Measurements from ENCODE around the gene NXF3.
"Not testable (repeated sequence)": the region's sequence is repeated elsewhere in the genome, so short reads cannot be mapped to it uniquely, and the experiment has no call there.

Gene NXF3

DNA sequence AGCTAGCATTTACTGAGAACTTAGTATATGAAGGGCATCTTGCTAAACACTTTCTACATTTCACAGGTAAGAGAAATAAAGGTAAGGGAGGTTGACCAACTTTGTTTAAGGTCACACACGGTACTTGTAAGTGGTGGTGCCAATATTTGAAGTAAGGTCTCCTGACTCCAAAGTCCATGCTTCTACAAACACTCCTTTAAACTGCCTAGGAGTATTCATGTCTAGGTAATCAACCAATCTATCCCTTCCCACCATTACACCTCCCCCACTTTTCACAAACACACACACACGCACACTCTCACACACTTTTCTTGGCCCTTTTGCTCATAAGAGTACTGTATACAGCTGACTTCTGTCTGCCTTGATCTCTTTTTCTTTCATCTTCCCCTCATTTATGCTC, 36.0 kb downstream of the NXF3 start:
- Histone ChIP-seq H3K79me1 (ENCODE audit: low read depth, low read length) (no peaks in the 10 kb centered on the region), H2BK12ac (ENCODE audit: low read length) (no peak overlapping the region), H3K14ac (ENCODE audit: low read length) (no peak overlapping the region), H3K27me3 (ENCODE audit: control insufficient read depth in 3 of 3, insufficient read depth in 3 of 3, low read depth in 1 of 3, low read length in 3 of 3) (peaks cover 0 to 3% (median 0%) of the 10 kb centered on the region in 3 experiments), H3K4me3 (ENCODE audit: low read length in 2 of 2) (no peak overlapping the region), H4K91ac (ENCODE audit: low read depth, low read length, poor library complexity) (no peak overlapping the region), H2BK15ac (ENCODE audit: low read length) (no peak overlapping the region), H3K23ac (ENCODE audit: low read depth, low read length, poor library complexity) (no peak overlapping the region), H2BK120ac (ENCODE audit: low read depth, low read length) (no peak overlapping the region), H3K27ac (replicated peaks; ENCODE audit: low read length) (no peak overlapping the region), H3K4me1 (ENCODE audit: control insufficient read depth in 2 of 2, insufficient read depth in 1 of 2, low read depth in 1 of 2, low read length in 2 of 2) (no peaks in the 10 kb centered on the region), H3K9me3 (replicated peaks in 1 of 2; ENCODE audit: control insufficient read depth in 2 of 2, insufficient read depth in 1 of 2, low read depth in 1 of 2, low read length in 2 of 2) (no peaks in the 10 kb centered on the region), H4K8ac (ENCODE audit: low read depth, low read length) (no peak overlapping the region), H2AFZ (ENCODE audit: low read length) (no peak overlapping the region), H2AK5ac (ENCODE audit: low read depth, low read length) (no peak overlapping the region), H3K18ac (ENCODE audit: low read length) (no peak overlapping the region), H2BK5ac (ENCODE audit: low read length) (no peak overlapping the region), H3K4ac (ENCODE audit: low read length) (no peak overlapping the region), H3K9ac (ENCODE audit: low read depth, low read length, poor library complexity) (no peak overlapping the region), H3K36me3 (replicated peaks in 1 of 2; ENCODE audit: control insufficient read depth in 2 of 2, insufficient read depth in 2 of 2, low read length in 2 of 2) (no peaks in the 10 kb centered on the region), H3K4me2 (ENCODE audit: insufficient read depth, low read length, poor library complexity, severe bottlenecking) (no peak overlapping the region)
- WGBS, 2 donors (ENCODE audit: extremely low coverage in 2 of 2, insufficient read length in 2 of 2, insufficient replicate concordance in 1 of 2), result 100% methylated on average over 1 of the region's 2 CpGs; no CpG with 5 or more reads in 1 of the 2 donors
- DNase-seq (ENCODE audit: low spot score), result no peak

DNA sequence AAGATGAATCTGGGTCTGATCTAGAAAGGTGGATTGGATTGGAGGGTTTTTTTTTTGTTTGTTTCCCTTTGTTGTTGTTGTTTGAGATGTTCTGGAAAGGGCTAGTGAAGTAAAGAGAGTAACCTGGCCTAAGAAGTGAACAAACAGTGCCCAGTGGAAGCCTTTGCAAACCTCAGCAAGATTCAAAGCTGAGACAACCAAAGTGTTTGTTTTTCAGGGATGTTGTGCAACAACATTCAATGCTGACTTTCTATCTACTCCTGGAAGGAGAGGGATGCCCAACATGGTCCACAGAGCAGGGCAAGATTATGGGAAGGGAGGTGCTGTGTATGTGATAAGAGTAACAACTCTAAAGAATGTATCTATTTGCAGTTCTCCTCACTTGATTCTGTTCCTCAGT, 40.3 kb downstream of the NXF3 start:
- no peak overlapping the region for H3K14ac ChIP-seq (ENCODE audit: low read length)
- H3K4me1 ChIP-seq (ENCODE audit: control insufficient read depth in 2 of 2, insufficient read depth in 1 of 2, low read depth in 1 of 2, low read length in 2 of 2), result no peaks in the 10 kb centered on the region
- H3K27me3 ChIP-seq (ENCODE audit: control insufficient read depth in 3 of 3, insufficient read depth in 3 of 3, low read depth in 1 of 3, low read length in 3 of 3), result peaks cover 0 to 8% (median 0%) of the 10 kb centered on the region in 3 experiments
- H3K4me3 ChIP-seq (ENCODE audit: low read length in 2 of 2), result no peak overlapping the region
- H3K9ac ChIP-seq (ENCODE audit: low read depth, low read length, poor library complexity), result no peak overlapping the region
- H2BK12ac ChIP-seq (ENCODE audit: low read length), result no peak overlapping the region
- H3K36me3 ChIP-seq (replicated peaks in 1 of 2; ENCODE audit: control insufficient read depth in 2 of 2, insufficient read depth in 2 of 2, low read length in 2 of 2), result no peaks in the 10 kb centered on the region
- H3K9me3 ChIP-seq (replicated peaks in 1 of 2; ENCODE audit: control insufficient read depth in 2 of 2, insufficient read depth in 1 of 2, low read depth in 1 of 2, low read length in 2 of 2), result no peaks in the 10 kb centered on the region
- no peak overlapping the region for H2BK15ac ChIP-seq (ENCODE audit: low read length)
- no peak overlapping the region for H3K4ac ChIP-seq (ENCODE audit: low read length)
- H3K79me1 ChIP-seq (ENCODE audit: low read depth, low read length), result no peaks in the 10 kb centered on the region
- no peak overlapping the region for H2AFZ ChIP-seq (ENCODE audit: low read length)
- no peak overlapping the region for H2BK5ac ChIP-seq (ENCODE audit: low read length)
- H4K8ac ChIP-seq (ENCODE audit: low read depth, low read length), result no peak overlapping the region
- H4K91ac ChIP-seq (ENCODE audit: low read depth, low read length, poor library complexity), result no peak overlapping the region
- H2AK5ac ChIP-seq (ENCODE audit: low read depth, low read length), result no peak overlapping the region
- no peak overlapping the region for H2BK120ac ChIP-seq (ENCODE audit: low read depth, low read length)
- no peak for DNase-seq (ENCODE audit: low spot score)
- H3K4me2 ChIP-seq (ENCODE audit: insufficient read depth, low read length, poor library complexity, severe bottlenecking), result no peak overlapping the region
- no peak overlapping the region for H3K23ac ChIP-seq (ENCODE audit: low read depth, low read length, poor library complexity)
- no peak overlapping the region for H3K18ac ChIP-seq (ENCODE audit: low read length)
- H3K27ac ChIP-seq (replicated peaks; ENCODE audit: low read length), result no peak overlapping the region

DNA sequence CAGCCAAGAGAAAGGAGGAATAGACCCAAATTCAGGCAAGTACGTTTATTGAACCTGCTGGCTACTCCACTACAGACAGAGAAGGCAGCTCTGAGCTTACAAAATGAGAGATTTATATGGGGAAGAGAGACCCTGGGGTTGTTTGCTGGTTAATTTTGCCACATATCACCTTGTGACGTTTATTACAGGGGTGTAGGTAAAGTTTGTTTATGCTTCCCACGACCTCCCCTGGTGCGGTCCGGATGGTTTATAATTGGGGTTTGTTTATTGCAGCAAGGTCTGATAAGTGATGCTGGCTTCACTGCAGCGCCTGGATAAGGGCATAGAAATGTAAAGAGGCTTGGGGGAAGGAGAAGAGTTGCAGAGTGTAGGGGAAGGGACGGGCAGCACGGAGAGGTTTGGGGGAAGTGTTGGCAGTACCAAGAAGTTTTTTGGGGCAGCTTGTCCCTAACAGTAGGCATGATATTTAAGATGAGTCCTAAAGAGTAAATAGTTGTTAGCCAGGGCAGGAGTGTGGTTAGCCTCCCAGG, 41.6 kb downstream of the NXF3 start:
- no peak overlapping the region for H2AFZ ChIP-seq (ENCODE audit: low read length)
- H3K4me1 ChIP-seq (ENCODE audit: control insufficient read depth in 2 of 2, insufficient read depth in 1 of 2, low read depth in 1 of 2, low read length in 2 of 2), result no peaks in the 10 kb centered on the region
- WGBS, 2 donors (ENCODE audit: extremely low coverage in 2 of 2, insufficient read length in 2 of 2, insufficient replicate concordance in 1 of 2), result no CpG with 5 or more reads among the region's 8 CpGs
- no peaks in the 10 kb centered on the region for H3K9me3 ChIP-seq (replicated peaks in 1 of 2; ENCODE audit: control insufficient read depth in 2 of 2, insufficient read depth in 1 of 2, low read depth in 1 of 2, low read length in 2 of 2)
- no peak overlapping the region for H3K4ac ChIP-seq (ENCODE audit: low read length)
- no peak overlapping the region for H2BK15ac ChIP-seq (ENCODE audit: low read length)
- no peak overlapping the region for H3K14ac ChIP-seq (ENCODE audit: low read length)
- H4K8ac ChIP-seq (ENCODE audit: low read depth, low read length), result no peak overlapping the region
- no peak overlapping the region for H3K9ac ChIP-seq (ENCODE audit: low read depth, low read length, poor library complexity)
- H3K4me2 ChIP-seq (ENCODE audit: insufficient read depth, low read length, poor library complexity, severe bottlenecking), result no peak overlapping the region
- no peak overlapping the region for H2AK5ac ChIP-seq (ENCODE audit: low read depth, low read length)
- no peak for DNase-seq (ENCODE audit: low spot score)
- no peaks in the 10 kb centered on the region for H3K36me3 ChIP-seq (replicated peaks in 1 of 2; ENCODE audit: control insufficient read depth in 2 of 2, insufficient read depth in 2 of 2, low read length in 2 of 2)
- no peak overlapping the region for H2BK12ac ChIP-seq (ENCODE audit: low read length)
- H3K18ac ChIP-seq (ENCODE audit: low read length), result no peak overlapping the region
- no peak overlapping the region for H3K4me3 ChIP-seq (ENCODE audit: low read length in 2 of 2)
- no peak overlapping the region for H3K23ac ChIP-seq (ENCODE audit: low read depth, low read length, poor library complexity)
- no peak overlapping the region for H4K91ac ChIP-seq (ENCODE audit: low read depth, low read length, poor library complexity)
- H3K27ac ChIP-seq (replicated peaks; ENCODE audit: low read length), result no peak overlapping the region
- no peak overlapping the region for H2BK120ac ChIP-seq (ENCODE audit: low read depth, low read length)
- H3K27me3 ChIP-seq (ENCODE audit: control insufficient read depth in 3 of 3, insufficient read depth in 3 of 3, low read depth in 1 of 3, low read length in 3 of 3), result peaks cover 0 to 4% (median 0%) of the 10 kb centered on the region in 3 experiments
- H2BK5ac ChIP-seq (ENCODE audit: low read length), result no peak overlapping the region
- no peaks in the 10 kb centered on the region for H3K79me1 ChIP-seq (ENCODE audit: low read depth, low read length)

DNA sequence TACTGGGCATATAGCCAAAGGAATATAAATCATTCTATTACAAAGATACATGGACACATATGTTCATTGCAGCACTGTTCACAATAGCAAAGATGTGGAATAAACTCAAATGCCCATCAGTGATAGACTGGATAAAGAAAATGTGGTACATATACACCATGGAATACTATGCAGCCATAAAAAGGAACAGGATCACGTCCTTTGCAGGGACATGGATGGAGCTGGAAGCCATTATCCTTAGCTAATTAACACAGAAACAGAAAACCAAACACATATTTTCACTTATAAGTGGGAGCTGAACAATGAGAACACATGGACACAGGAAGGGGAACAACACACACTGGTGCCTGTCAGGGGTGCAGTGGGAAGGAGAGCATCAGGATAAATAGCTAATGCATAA, 59.6 kb downstream of the NXF3 start:
- H3K4me3 ChIP-seq (ENCODE audit: low read length in 2 of 2); H3K9me3 ChIP-seq (replicated peaks in 1 of 2; ENCODE audit: control insufficient read depth in 2 of 2, insufficient read depth in 1 of 2, low read depth in 1 of 2, low read length in 2 of 2); H4K91ac ChIP-seq (ENCODE audit: low read depth, low read length, poor library complexity); H2BK120ac ChIP-seq (ENCODE audit: low read depth, low read length); H2BK5ac ChIP-seq (ENCODE audit: low read length); H3K27me3 ChIP-seq (ENCODE audit: control insufficient read depth in 3 of 3, insufficient read depth in 3 of 3, low read depth in 1 of 3, low read length in 3 of 3); H2BK15ac ChIP-seq (ENCODE audit: low read length); H3K4me1 ChIP-seq (ENCODE audit: control insufficient read depth in 2 of 2, insufficient read depth in 1 of 2, low read depth in 1 of 2, low read length in 2 of 2); H3K79me1 ChIP-seq (ENCODE audit: low read depth, low read length); H3K23ac ChIP-seq (ENCODE audit: low read depth, low read length, poor library complexity); H2AK5ac ChIP-seq (ENCODE audit: low read depth, low read length); H3K9ac ChIP-seq (ENCODE audit: low read depth, low read length, poor library complexity); H3K14ac ChIP-seq (ENCODE audit: low read length); H3K27ac ChIP-seq (replicated peaks; ENCODE audit: low read length); H3K36me3 ChIP-seq (replicated peaks in 1 of 2; ENCODE audit: control insufficient read depth in 2 of 2, insufficient read depth in 2 of 2, low read length in 2 of 2); H3K4ac ChIP-seq (ENCODE audit: low read length); DNase-seq (ENCODE audit: low spot score); H3K4me2 ChIP-seq (ENCODE audit: insufficient read depth, low read length, poor library complexity, severe bottlenecking); H4K8ac ChIP-seq (ENCODE audit: low read depth, low read length); H2AFZ ChIP-seq (ENCODE audit: low read length); H2BK12ac ChIP-seq (ENCODE audit: low read length); H3K18ac ChIP-seq (ENCODE audit: low read length): not testable (repeated sequence)
- no CpG with 5 or more reads among the region's 1 CpG for WGBS, 2 donors (ENCODE audit: extremely low coverage in 2 of 2, insufficient read length in 2 of 2, insufficient replicate concordance in 1 of 2)
